ENCODE data around the gene RALGPS1.

DNA sequence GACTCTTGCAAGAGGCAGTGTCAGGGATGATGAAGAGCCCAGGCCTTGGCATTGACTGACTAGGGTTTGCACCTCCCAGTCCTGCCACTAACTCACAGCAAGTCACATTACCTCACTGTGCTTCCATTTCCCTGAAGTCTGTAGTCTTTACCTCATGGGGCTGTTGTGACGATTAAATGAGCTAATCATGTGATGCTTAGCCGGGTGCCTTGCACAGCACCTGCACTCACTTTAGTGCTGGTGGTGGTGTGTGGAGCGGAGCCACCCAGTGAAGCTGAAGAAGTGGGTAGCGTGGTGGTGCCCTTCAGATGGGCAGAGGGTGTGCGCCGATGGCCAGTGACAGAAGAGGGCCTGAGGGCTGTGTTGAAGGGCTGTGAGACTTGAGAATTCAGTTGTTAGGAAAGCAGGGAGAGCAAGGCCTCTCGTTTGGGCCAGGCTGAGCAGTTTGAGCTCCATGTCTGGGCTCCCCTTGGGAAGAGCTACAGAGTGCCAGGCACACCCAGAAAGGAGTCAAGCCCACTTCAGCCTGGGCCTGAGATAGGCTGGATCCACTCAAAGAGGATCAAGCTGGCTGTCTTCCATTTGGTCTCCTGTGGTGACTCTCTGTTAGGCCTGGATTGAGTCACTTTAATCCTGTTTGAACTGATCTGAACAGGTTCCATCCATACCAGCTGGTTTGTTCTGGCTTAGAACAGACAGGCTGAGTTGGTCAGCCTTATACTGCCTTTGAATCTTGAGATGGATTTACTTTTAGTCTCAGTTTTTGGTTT is 42.5 kb downstream of the RALGPS1 start:
- no peak for TF ChIP-seq CTCF (conservative IDR thresholded peaks at IDR 0.05)
- no peak for TF ChIP-seq ZFX (IDR thresholded peaks at IDR 0.05)
